Activated CD4-positive, alpha-beta T cell treated with anti-CD3 and anti-CD28 coated beads for 24 hours (primary cell): ENCODE measurements around the gene CDK5R2.

Source experiments
- DNase-seq, 2 donors: peaks; one replicate each; pipeline ENCODE4 v3.0.0-alpha.2; 2020; ENCODE audit warnings: low read depth in 2 of 2

The CDK5R2 gene

GRCh38 chr2:218988164-218988563, 28.7 kb downstream of the CDK5R2 start:
- DNase-seq: no peak

- DNase-seq: no peak
These were observed 29.2 kb downstream of the CDK5R2 start for GRCh38 chr2:218988650-218989049.

DNA sequence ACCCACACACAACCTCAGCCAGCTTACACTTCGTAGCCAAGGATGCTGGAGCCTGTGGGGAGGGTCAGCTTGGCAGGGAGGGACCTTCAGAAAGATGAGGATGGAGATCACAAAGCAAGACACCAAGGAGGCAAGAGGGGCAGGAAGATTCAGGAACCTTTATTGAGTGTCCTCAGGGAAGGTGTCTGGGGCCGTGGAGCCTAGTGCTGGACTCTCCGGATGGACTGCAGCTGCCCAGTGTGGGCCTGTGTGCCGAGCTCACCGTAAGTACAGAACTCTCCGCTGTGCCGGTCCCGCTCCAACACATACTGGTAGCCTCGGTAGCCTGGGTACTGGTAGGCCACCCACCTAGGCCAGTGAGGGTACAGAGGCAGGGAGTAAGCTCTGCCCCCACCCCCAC, 30.6 kb downstream of the CDK5R2 start:
- no peak for DNase-seq

- DNase-seq: no peak
These were observed 31.1 kb downstream of the CDK5R2 start for GRCh38 chr2:218990612-218991011.

DNA sequence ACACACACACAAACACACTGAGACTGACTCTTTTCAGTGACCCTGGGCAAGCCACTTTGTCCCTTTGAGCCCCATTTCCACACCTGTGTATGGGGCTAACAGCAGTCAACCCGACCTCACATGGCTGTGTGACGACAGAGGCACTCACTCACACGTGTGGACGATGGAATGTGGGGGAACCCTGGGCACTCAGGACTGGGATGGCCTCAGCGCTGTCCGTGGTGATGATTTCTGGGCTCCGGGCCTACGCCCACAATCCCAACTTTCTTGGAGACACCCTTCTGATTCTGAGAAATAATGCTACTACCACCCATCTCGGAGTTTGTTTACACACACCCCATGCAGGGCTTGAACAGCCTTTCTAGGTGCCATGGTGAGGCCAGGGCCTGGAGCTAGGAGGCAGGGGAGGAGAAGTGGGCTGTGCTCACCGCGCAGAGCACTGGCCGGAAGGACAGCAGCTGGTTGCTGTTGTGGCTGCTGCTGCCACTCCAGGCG, 32.3 kb downstream of the CDK5R2 start:
- DNase-seq: no peak

DNA sequence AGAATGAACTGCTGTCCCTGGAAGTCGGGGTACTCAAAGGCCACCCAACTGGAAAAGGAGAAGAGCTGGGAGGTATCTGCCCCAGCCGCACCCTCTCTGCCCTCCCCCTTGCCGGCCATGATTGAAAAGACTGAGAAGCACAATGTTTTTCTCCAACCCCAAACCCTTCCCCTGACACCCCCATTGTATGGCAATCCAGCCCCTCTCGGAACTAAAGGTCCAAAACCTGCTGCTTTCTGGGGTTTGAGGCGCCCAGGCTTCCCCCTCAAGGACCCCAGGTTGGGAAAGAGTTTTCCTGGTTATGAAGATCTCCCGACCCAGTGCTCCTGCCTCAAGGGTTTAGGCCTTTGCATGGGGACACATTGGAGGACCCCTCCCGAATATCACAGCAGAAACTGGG, 32.7 kb downstream of the CDK5R2 start:
- DNase-seq: no peak

DNA sequence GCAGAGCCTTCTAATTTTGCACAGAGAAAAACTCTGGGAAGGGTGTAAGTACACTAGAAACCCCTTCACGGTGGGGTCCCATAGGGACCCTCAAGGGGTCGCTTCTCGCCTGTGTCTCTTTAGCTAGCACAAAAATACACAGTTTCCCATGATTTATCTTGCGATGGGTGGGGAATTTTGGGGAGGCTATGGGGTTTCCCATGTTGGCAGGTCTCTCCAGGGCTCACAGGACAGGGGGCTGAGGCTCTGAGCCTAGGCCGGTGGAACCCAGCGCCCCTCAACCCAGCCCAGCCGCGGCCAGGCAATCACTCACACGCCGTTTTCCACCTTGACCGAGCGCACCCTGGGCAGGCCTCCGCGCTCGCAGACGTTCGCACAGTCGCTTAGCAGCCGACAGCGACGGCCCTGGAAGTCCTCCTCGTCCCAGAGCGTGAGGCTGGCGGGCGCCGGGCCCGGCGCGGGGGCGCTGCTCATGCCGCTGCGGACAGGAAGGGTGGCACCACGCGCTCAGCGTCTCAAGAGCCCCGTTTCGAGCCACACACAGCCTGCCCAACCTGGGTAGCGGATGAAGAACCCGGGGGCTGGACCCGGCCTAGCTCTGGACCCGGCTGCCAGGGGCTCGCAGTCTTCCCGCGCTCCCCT, 33.4 kb downstream of the CDK5R2 start:
- DNase-seq: no peak

DNA sequence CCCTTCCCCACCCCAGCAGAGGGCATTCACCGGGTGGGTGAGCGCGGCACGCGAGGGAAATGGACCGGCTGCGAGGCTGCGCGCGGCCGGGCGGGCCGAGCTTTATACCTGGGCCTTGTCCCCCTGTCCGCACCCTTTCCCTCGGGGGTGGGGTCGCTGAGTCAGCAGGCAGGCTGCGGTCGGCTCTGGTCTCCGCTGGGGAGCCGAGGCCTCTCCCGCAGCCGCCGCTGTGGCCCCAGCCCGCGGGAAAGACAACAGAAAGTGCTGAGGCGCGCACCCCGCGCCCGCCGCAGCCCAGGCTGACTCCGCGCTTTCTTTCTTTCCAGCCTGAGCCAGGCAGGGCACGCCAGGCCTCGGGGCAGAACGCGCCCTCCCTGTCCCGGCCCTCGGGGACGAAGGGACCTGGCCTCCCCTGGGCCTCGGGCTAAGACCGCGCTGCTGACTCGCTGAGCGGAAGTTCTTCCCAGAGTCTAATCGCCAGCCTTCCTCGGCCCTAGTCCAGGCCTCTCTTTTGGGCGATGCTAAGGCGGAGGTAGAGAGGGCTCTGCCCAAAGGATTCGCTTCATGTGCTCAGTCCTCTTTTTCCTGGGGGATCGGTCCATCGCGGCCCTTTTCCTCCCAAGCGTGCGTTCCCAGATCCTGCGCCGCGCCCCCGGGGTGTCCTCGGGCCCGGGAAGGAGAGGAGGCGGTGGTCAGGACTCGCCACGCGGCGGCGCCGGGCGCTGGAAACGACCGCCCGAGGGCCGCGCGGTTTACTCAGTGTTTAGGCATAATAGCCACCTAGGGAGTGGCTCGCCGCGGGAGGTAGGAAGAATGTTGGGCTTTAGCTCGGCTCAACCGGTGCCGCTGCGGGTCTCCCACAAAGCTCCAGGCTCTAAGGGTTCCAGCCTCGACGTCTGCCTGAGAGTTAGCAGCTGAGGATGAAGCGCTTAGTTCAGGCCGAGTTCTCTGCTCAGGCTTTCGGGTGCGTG, 34.2 kb downstream of the CDK5R2 start, which contains the start of gene CRYBA2:
TSS of gene CRYBA2 (minus strand) at position 78 of the 971 bp plus-strand sequence. CDS start 246 bp downstream, outside the sequence.
- DNase-seq: no peak

GRCh38 chr2:218995561-218995960, 36.1 kb downstream of the CDK5R2 start:
- no peak for DNase-seq

DNA sequence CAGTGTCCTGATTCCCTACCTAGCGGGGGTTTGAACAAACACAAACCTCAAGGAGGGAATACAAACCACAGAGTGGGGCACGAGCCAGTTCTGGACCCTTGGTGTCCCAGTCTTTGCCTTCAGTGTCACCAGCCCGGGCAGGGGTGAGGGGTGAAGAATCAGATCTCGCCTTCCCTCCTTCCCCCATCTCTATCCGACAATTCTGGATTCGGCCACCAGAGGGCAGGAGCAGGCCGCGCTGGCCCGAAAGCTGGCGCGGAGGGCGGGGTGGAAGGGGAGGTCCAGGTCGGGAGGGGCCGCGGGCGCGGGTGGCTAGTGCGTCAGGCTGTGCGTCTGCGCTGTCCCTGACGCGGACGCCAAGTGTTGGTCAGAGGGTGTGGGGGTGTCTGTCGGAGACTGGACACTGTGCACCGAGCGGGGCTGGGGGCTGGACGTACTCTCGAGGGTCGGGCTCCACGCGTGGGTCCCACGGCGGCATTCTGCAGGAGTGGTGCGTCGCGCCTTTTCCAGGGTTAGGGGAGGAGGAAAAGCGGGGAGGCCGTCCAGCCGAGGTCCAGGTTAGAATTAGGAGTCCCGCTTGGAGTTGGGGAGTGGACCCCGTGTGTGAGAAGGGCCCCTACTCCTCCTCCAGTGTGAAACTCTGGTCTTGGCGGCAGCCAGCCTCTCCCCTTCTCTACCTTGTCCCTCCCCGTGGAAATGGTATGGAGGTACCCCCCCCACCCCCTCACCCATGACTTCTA, 36.7 kb downstream of the CDK5R2 start:
- DNase-seq: peak; percentile 73 to 82

DNA sequence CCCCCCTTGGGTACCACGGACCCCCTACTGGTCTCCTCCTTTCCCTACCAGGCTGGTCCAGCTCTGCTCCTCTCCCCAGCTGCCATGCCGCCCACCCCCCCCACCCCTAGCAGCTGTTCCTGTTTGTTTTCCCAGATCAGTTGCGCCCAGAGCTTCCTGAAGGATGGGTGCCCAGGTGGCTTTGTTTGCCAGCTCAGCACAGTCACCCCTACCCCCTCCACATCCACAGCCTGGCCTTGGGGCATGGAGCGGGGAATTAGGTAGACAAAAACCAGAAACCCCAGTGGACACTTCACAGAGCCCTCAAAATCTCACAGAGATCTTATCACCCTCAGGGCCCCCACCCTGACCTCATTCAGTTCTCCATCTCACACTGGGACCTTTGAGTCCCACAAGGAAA, 37.5 kb downstream of the CDK5R2 start:
- DNase-seq: no peak

DNA sequence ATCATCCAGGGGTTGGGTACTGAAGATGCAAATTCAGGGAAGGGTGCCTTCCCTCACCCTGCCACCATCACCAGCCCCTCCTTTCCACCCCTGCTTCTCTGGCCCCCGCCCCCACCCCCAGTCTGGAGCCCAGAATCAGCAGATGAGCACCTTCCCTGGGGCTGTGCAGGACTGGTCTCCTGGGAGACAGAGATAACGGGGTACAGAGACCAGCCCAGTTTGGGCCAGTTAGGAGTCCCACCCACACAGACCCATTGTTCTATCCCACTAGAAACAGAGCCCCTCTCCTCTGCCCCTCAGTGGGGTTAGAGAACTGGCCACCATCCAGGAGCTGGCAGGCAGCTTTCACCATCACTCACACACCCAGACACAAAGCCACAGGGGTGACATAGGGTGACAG, 38.3 kb downstream of the CDK5R2 start:
- no peak for DNase-seq

DNA sequence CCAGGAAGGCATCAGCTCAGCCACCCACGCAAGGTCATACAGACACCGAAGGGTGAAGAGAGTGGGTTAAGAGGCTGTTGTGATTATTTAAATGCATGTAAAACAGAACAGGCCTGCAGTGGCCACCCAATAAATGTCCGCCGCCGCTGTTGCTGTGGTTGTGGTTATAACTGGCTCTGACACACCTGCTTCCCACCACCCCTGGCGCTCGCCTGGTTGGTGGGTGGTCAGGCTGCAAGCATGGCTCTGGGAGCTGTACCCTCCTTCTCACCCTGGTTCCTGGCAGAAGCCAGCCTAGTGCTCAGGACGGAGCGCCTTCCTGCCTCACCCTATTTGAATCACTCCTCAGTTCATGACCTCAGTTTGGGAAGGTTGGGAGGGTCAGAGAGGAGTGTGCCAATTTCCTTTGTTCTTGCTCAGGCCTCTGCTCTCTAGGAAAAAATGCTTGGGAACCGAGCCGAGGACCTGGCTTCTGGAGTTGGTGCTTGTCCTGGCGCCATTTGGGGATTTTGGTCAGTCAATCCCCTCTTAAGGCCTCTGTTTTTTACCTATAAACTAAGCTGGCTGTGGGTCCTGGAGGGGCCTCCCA, 39.0 kb downstream of the CDK5R2 start:
- no peak for DNase-seq

- DNase-seq: no peak
These were observed 39.8 kb downstream of the CDK5R2 start for GRCh38 chr2:218999021-218999880.

DNA sequence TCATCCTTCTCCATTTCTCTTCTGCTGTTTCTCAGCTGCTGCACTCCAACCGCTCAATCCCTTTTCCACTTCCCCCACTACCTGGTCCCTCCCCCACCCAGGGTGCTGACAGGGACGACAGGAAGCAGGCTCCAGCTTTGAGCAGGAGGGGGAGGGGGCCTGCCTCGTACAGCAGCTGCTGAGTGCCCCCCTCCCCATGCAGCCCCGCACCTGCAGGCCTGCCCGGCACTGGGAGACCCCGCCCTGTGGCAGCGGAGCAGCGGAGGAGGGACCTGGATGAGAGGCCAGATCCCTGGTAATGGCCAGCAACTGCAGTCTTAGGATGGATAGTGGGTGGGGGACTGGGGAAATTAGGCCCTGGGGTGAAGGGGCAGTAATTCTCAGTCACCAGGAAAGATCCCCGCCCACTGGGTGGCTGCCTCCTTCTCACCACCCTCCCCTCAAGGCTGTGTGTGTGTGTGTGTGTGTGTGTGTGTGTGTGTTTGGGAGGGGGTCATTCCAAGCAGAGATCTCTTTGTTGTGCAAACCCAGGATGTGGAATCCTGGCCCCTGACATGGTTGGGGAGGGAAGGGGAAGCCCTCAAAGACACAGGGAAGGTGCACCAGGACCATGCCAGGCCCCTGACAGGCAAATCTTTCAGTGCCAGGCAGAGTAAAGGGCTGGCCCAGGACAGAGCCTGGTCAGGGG, 40.6 kb downstream of the CDK5R2 start:
- no peak for DNase-seq

DNA sequence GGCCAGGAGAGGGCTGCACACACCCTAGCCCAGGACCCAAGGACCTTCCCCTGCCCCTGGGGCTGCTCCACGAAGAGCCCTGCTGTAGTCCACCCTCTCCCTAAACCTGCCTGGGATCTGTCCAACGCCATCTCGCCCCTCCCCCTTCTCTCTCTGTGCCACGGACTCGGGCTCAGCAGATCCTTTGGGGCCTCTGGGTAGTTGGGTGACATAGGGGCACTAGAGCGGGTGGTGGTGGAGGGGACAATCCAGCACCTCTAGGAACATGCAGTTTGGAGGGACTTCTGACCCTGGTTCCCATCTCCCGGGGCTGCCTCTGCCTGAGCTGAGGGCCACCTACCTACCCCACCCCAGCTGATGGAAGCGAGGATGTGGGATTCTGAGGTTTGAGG, 41.1 kb downstream of the CDK5R2 start:
- no peak for DNase-seq

GRCh38 chr2:219001100-219001576, 41.7 kb downstream of the CDK5R2 start:
- no peak for DNase-seq

GRCh38 chr2:219001577-219002394, 42.3 kb downstream of the CDK5R2 start:
- DNase-seq: peak in 1 of 2 donors; percentile 45
